ENCODE results near the gene GARS1.
A peak's percentile ranks its signal among the peaks of the same experiment; 100 is the strongest.

Gene GARS1

DNA sequence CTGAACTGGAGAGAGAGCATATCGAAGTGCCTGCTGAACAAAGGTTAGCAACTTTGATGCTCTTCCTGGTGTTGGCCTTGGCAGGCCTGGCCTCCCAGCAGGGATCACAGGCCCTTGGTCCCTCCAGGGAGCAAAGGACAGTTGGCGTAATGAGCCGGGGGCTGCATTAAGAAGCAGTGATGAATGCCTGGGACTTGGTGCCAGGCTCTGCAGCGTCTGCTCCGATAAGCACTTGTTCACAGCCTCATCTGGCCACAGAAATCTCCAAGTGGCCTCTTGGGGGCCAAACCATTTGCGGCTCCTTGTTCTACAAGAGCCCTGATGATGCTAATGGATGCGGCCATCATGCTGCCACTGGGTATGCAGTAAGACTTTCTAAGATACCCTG, 55.7 kb downstream of the GARS1 start:
- peaks cover 24% of the 10 kb centered on the region for H3K36me3 Mint-ChIP-seq (ENCODE audit: low read depth)
- TF ChIP-seq, protein P1, sequence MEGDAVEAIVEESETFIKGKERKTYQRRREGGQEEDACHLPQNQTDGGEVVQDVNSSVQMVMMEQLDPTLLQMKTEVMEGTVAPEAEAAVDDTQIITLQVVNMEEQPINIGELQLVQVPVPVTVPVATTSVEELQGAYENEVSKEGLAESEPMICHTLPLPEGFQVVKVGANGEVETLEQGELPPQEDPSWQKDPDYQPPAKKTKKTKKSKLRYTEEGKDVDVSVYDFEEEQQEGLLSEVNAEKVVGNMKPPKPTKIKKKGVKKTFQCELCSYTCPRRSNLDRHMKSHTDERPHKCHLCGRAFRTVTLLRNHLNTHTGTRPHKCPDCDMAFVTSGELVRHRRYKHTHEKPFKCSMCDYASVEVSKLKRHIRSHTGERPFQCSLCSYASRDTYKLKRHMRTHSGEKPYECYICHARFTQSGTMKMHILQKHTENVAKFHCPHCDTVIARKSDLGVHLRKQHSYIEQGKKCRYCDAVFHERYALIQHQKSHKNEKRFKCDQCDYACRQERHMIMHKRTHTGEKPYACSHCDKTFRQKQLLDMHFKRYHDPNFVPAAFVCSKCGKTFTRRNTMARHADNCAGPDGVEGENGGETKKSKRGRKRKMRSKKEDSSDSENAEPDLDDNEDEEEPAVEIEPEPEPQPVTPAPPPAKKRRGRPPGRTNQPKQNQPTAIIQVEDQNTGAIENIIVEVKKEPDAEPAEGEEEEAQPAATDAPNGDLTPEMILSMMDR (IDR thresholded peaks at IDR 0.05): no peak
- peaks cover 37% of the 10 kb centered on the region for H3K4me1 Mint-ChIP-seq
- H3K9me3 Mint-ChIP-seq: no peaks in the 10 kb centered on the region
- no peak for DNase-seq
- H3K27me3 Mint-ChIP-seq (ENCODE audit: low read depth, poor library complexity): peaks cover 4% of the 10 kb centered on the region
- no peak overlapping the region for H3K4me3 Mint-ChIP-seq
- H3K27ac Mint-ChIP-seq: no peak overlapping the region

DNA sequence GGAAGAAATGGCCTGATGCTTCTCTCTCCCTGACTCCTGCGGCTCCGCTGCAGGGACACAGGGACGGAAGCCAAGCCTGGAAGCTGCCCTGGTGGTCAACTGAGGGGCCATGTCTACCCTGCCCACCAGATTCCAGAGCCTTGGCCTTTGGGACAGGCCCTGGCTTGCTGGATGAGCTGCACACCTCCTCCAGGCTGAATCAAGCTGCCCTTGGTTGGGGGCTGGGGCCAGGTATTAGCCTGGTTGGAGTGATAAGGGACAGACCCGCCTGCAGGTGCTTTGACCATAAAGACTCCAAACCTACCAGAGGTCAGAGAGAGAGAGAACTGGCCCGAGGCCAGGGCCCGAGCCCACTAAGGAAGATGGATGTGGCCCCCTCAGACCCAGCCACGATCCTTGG, 57.5 kb downstream of the GARS1 start:
- TF ChIP-seq, protein P1 (IDR thresholded peaks at IDR 0.05): no peak
- H3K9me3 Mint-ChIP-seq: no peaks in the 10 kb centered on the region
- peaks cover 9% of the 10 kb centered on the region for H3K36me3 Mint-ChIP-seq (ENCODE audit: low read depth)
- peaks cover 50% of the 10 kb centered on the region for H3K4me1 Mint-ChIP-seq
- no peak for DNase-seq
- H3K27ac Mint-ChIP-seq: no peak overlapping the region
- no peak overlapping the region for H3K4me3 Mint-ChIP-seq
- peaks cover 4% of the 10 kb centered on the region for H3K27me3 Mint-ChIP-seq (ENCODE audit: low read depth, poor library complexity)

DNA sequence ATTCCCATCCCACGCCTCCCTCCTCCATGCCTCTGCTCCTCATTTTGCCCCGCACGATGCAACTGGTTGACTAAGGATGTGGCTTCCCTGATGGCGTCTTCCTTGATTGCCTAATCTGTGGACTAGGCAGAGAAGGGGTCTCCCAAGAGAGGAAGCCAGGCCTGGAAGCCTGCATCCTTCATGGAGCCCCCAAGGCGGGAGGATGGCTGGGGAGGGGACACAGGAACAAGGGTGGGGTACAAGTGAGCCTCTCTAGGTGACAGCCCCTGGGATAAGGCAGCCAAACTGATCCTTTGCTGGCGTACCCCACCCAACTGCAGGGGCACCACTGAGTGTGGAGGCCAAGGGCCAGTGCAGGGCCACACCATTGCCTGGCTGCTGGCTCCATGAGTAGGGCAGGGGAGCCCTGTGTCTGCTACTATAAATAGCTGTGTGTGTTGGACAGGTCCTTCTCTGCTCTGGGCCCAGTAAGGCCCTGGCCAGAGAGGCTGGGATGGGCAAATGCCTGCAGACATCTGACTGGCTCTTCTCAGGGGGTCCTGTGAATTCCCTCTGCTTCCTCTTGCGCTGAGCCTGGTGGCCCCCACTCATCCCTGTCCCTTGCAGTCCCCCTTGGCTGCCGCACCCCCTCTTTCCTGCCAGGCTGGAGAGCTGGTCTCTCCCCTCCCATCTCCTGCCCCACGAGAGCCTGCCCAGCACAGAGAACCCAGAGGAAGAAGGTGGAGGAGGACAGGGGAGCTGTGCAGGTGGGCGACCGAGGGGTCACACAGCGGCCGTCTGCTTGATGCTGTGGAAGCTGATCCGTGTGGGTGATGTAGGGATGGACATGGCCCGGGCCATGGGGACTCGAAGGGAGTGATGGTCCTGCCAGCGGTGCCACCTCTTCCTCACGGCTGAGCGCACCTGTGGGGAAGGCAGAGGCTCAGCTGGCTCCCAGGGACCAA, 58.3 kb downstream of the GARS1 start:
- H3K4me3 Mint-ChIP-seq: no peak overlapping the region
- DNase-seq: no peak

GRCh38 chr7:30654296-30655090, 59.8 kb downstream of the GARS1 start:
- DNase-seq: no peak
- H3K36me3 Mint-ChIP-seq (ENCODE audit: low read depth): peaks cover 26% of the 10 kb centered on the region
- H3K27me3 Mint-ChIP-seq (ENCODE audit: low read depth, poor library complexity): peaks cover 4% of the 10 kb centered on the region
- no peak overlapping the region for H3K27ac Mint-ChIP-seq
- no peaks in the 10 kb centered on the region for H3K9me3 Mint-ChIP-seq
- no peak overlapping the region for H3K4me3 Mint-ChIP-seq
- H3K4me1 Mint-ChIP-seq: peaks cover 47% of the 10 kb centered on the region
- TF ChIP-seq, protein P1 (IDR thresholded peaks at IDR 0.05): no peak

More for the DNA sequence above, 58.3 kb downstream of the GARS1 start:
- TF ChIP-seq, protein P1 (IDR thresholded peaks at IDR 0.05): no peak
- Mint-ChIP-seq H3K27ac (no peak overlapping the region), H3K36me3 (ENCODE audit: low read depth) (peaks cover 16% of the 10 kb centered on the region), H3K27me3 (ENCODE audit: low read depth, poor library complexity) (peaks cover 4% of the 10 kb centered on the region), H3K9me3 (no peaks in the 10 kb centered on the region), H3K4me1 (peaks cover 50% of the 10 kb centered on the region)

GRCh38 chr7:30655096-30655970, 60.7 kb downstream of the GARS1 start:
- peaks cover 26% of the 10 kb centered on the region for H3K36me3 Mint-ChIP-seq (ENCODE audit: low read depth)
- peak overlapping the region; percentile 68 for H3K27ac Mint-ChIP-seq
- no peak for DNase-seq
- TF ChIP-seq, protein P1 (IDR thresholded peaks at IDR 0.05): no peak
- H3K4me3 Mint-ChIP-seq: no peak overlapping the region
- peaks cover 4% of the 10 kb centered on the region for H3K27me3 Mint-ChIP-seq (ENCODE audit: low read depth, poor library complexity)
- H3K9me3 Mint-ChIP-seq: no peaks in the 10 kb centered on the region
- H3K4me1 Mint-ChIP-seq: peaks cover 47% of the 10 kb centered on the region

All from nephron progenitor cell (in vitro differentiated cells).